Central memory CD8-positive, alpha-beta T cell (primary cell): ENCODE measurements around the gene SMARCA2.

Experiments
- ATAC-seq: fragments of 150-1000 bp; cut with Tn5 transposase; replicated peaks from 2 replicates; pipeline ENCODE4 v1.10.0; 2022; ENCODE audit warnings: mild to moderate bottlenecking, moderate FRiP score, moderate number of reproducible peaks; ENCODE audit not compliant: poor library complexity, severe bottlenecking; ENCODE audit errors: extremely low read depth
- DNase-seq, 2 donors: peaks; one replicate each; pipeline ENCODE4 v3.0.0; 2021; ENCODE audit warnings: low spot score in 2 of 2
- H3K27ac Mint-ChIP-seq: one replicate; pipeline ENCODE4 v1.8.0; 2022; ENCODE audit warnings: low read depth, mild to moderate bottlenecking, moderate library complexity, mixed read lengths
- H3K27me3 Mint-ChIP-seq: one replicate; pipeline ENCODE4 v1.8.0; 2022; ENCODE audit warnings: mixed read lengths
- H3K36me3 Mint-ChIP-seq: one replicate; pipeline ENCODE4 v1.8.0; 2022; ENCODE audit warnings: mild to moderate bottlenecking, moderate library complexity, mixed read lengths; ENCODE audit not compliant: insufficient read depth
- H3K4me1 Mint-ChIP-seq: one replicate; pipeline ENCODE4 v1.8.0; 2022; ENCODE audit warnings: mixed read lengths
- H3K4me3 Mint-ChIP-seq: one replicate; pipeline ENCODE4 v1.8.0; 2022; ENCODE audit warnings: mild to moderate bottlenecking, moderate library complexity, mixed read lengths
- H3K9me3 Mint-ChIP-seq: one replicate; pipeline ENCODE4 v1.8.0; 2022; ENCODE audit warnings: mixed read lengths

SMARCA2 gene

GRCh38 chr9:2231101-2231500 lies 216.0 kb downstream of the SMARCA2 start:
- no peak for ATAC-seq
- no peak overlapping the region for H3K27ac Mint-ChIP-seq
- no peaks in the 10 kb centered on the region for H3K4me1 Mint-ChIP-seq
- no peak for DNase-seq
- H3K4me3 Mint-ChIP-seq, result no peak overlapping the region
- H3K27me3 Mint-ChIP-seq, result peaks cover 9% of the 10 kb centered on the region
- H3K36me3 Mint-ChIP-seq, result no peaks in the 10 kb centered on the region
- no peaks in the 10 kb centered on the region for H3K9me3 Mint-ChIP-seq

GRCh38 chr9:2231829-2232228 lies 216.7 kb downstream of the SMARCA2 start:
- no peak for ATAC-seq

GRCh38 chr9:2233274-2233673 lies 218.1 kb downstream of the SMARCA2 start:
- H3K36me3 Mint-ChIP-seq, result no peaks in the 10 kb centered on the region
- H3K4me1 Mint-ChIP-seq, result no peaks in the 10 kb centered on the region
- H3K27ac Mint-ChIP-seq, result no peak overlapping the region
- H3K4me3 Mint-ChIP-seq, result no peak overlapping the region
- H3K27me3 Mint-ChIP-seq, result peaks cover 9% of the 10 kb centered on the region
- no peak for DNase-seq
- ATAC-seq, result no peak
- H3K9me3 Mint-ChIP-seq, result no peaks in the 10 kb centered on the region

More at GRCh38 chr9:2231829-2232228, 216.7 kb downstream of the SMARCA2 start:
- Mint-ChIP-seq H3K4me3 (no peak overlapping the region), H3K36me3 (no peaks in the 10 kb centered on the region), H3K27me3 (peaks cover 9% of the 10 kb centered on the region), H3K9me3 (no peaks in the 10 kb centered on the region), H3K27ac (no peak overlapping the region), H3K4me1 (no peaks in the 10 kb centered on the region)
- DNase-seq, result no peak

- Mint-ChIP-seq H3K4me1 (no peaks in the 10 kb centered on the region), H3K27me3 (peaks cover 9% of the 10 kb centered on the region), H3K9me3 (no peaks in the 10 kb centered on the region), H3K27ac (no peak overlapping the region), H3K36me3 (no peaks in the 10 kb centered on the region), H3K4me3 (no peak overlapping the region)
- ATAC-seq, result no peak
- DNase-seq, result no peak
Measured at GRCh38 chr9:2234371-2234893, 219.3 kb downstream of the SMARCA2 start.

- no peaks in the 10 kb centered on the region for H3K4me1 Mint-ChIP-seq
- DNase-seq (no peak), ATAC-seq (no peak)
- peaks cover 9% of the 10 kb centered on the region for H3K27me3 Mint-ChIP-seq
- no peak overlapping the region for H3K4me3 Mint-ChIP-seq
- H3K36me3 Mint-ChIP-seq, result no peaks in the 10 kb centered on the region
- H3K27ac Mint-ChIP-seq, result no peak overlapping the region
- no peaks in the 10 kb centered on the region for H3K9me3 Mint-ChIP-seq
Measured at GRCh38 chr9:2235623-2236022, 220.5 kb downstream of the SMARCA2 start.

- Mint-ChIP-seq H3K4me1 (peaks cover 2% of the 10 kb centered on the region), H3K9me3 (no peaks in the 10 kb centered on the region), H3K27ac (no peak overlapping the region), H3K36me3 (no peaks in the 10 kb centered on the region), H3K4me3 (no peak overlapping the region), H3K27me3 (peaks cover 12% of the 10 kb centered on the region)
- ATAC-seq (no peak), DNase-seq (no peak)
Measured at GRCh38 chr9:2236850-2237249, 221.7 kb downstream of the SMARCA2 start.

GRCh38 chr9:2241461-2241835 lies 226.3 kb downstream of the SMARCA2 start:
- Mint-ChIP-seq H3K4me1 (peaks cover 13% of the 10 kb centered on the region), H3K36me3 (no peaks in the 10 kb centered on the region), H3K27ac (no peak overlapping the region), H3K9me3 (peaks cover 5% of the 10 kb centered on the region), H3K27me3 (peaks cover 30% of the 10 kb centered on the region), H3K4me3 (peak overlapping the region; percentile 73)
- ATAC-seq, result peak; percentile 11
- DNase-seq, result no peak

GRCh38 chr9:2241836-2242741 lies 226.9 kb downstream of the SMARCA2 start:
- DNase-seq (peak in 1 of 2 donors; percentile 11), ATAC-seq (peak; percentile 65)
- Mint-ChIP-seq H3K27me3 (peaks cover 30% of the 10 kb centered on the region), H3K36me3 (no peaks in the 10 kb centered on the region), H3K4me3 (peak overlapping the region; percentile 73), H3K9me3 (peaks cover 5% of the 10 kb centered on the region), H3K4me1 (peaks cover 13% of the 10 kb centered on the region), H3K27ac (no peak overlapping the region)

GRCh38 chr9:2242831-2243330 lies 227.7 kb downstream of the SMARCA2 start:
- H3K27ac Mint-ChIP-seq, result no peak overlapping the region
- H3K36me3 Mint-ChIP-seq, result no peaks in the 10 kb centered on the region
- H3K4me1 Mint-ChIP-seq, result peaks cover 13% of the 10 kb centered on the region
- H3K9me3 Mint-ChIP-seq, result peaks cover 5% of the 10 kb centered on the region
- peaks cover 30% of the 10 kb centered on the region for H3K27me3 Mint-ChIP-seq
- H3K4me3 Mint-ChIP-seq, result peak overlapping the region; percentile 73
- DNase-seq (no peak), ATAC-seq (no peak)
